ENCODE measurements around the gene LEP. TPM values are rescaled to one million over a fixed set of nuclear protein-coding genes. Genes with fewer than 3 reads are reported as not detected.

The LEP gene
- polyA plus RNA-seq, 1 of the 3 experiments (the other 2 are of a cell fraction), result not detected

DNA sequence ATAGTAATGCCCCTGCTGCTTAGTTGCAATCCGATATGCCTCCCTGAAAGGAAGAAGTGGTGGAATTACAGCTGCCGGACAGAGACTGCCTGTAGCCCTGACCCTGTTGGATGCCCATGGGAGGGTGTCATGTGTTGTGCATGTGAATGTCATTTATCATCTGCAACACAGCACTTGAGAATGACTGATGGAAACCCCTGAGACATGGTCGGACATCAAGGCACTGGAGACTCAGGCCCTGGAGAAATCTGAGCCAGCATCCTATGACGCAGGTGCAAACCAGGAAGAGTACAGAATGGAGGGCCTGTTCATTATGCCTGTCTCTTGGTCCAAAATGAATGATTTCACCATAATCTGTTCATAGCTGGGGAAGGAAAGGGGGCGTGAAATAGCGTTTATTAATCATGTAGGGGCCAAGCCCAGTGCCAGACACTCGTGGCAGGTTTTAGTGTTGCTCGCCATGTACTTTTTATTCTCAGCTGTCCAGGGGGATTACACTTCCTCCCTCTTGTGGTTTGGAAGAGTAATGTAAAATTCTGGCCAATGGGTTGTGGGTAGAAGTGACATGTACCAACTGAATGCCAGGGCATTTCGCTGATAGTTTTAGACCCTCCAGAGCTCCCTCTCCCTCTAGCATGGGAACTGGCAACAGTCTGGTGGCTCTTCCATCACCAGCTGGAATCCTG, 23.0 kb upstream of the LEP start:
- Histone ChIP-seq H3K27me3 (ENCODE audit: insufficient read depth) (no peaks in the 10 kb centered on the region), H3K4me1 (ENCODE audit: control insufficient read depth in 1 of 2, insufficient read depth in 2 of 2, low read depth in 1 of 2, low read length in 1 of 2) (peaks cover 14 to 24% of the 10 kb centered on the region in 2 experiments; a peak in 3 of 4 replicates), H3K4me3 (ENCODE audit: low read depth in 2 of 2, low read length in 1 of 2) (no peak overlapping the region), H3K36me3 (replicated peaks in 1 of 2; ENCODE audit: control insufficient read depth in 1 of 2, insufficient read depth in 2 of 2, low read length in 1 of 2) (no peaks in the 10 kb centered on the region), H3K9ac (no peak overlapping the region), H2AFZ (ENCODE audit: low read depth) (no peak overlapping the region), H3K9me2 (no peaks in the 10 kb centered on the region), H3K79me2 (ENCODE audit: insufficient read depth) (no peaks in the 10 kb centered on the region), H3K9me3 (no peaks in the 10 kb centered on the region), H3F3A (replicated peaks; ENCODE audit: insufficient read depth) (peaks cover 6% of the 10 kb centered on the region), H3K27ac (ENCODE audit: low read depth in 2 of 2, low read length in 1 of 2) (peak overlapping the region; percentile 1 to 39; a peak in 2 of 4 replicates), H3K4me2 (no peak overlapping the region), H4K20me1 (ENCODE audit: insufficient read depth) (no peaks in the 10 kb centered on the region)
- ChIA-PET POLR2A (no interaction called here), CTCF (interaction anchor here (0.6 to 17.6 kb wide), 16 partner anchors 10 to 870 kb away, joined by 3 to 444 read pairs (median 4); no protein-coding TSS in a partner anchor)
- DNase-seq, result peak; percentile 42
- 78% methylated on average over 9 of the region's 9 CpGs for WGBS (ENCODE audit: low lambda C conversion rate)
- no peak for TF ChIP-seq MEF2A (IDR thresholded peaks at IDR 0.05; ENCODE audit: borderline replicate concordance, low read depth)
- no peak for TF ChIP-seq YY1 (IDR thresholded peaks at IDR 0.05; ENCODE audit: low read depth)
- TF ChIP-seq TEAD4 (IDR thresholded peaks at IDR 0.05; ENCODE audit: borderline replicate concordance, insufficient read depth), result no peak
- TF ChIP-seq, protein P1, sequence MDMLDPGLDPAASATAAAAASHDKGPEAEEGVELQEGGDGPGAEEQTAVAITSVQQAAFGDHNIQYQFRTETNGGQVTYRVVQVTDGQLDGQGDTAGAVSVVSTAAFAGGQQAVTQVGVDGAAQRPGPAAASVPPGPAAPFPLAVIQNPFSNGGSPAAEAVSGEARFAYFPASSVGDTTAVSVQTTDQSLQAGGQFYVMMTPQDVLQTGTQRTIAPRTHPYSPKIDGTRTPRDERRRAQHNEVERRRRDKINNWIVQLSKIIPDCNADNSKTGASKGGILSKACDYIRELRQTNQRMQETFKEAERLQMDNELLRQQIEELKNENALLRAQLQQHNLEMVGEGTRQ (IDR thresholded peaks at IDR 0.05; ENCODE audit: borderline replicate concordance, low read depth, low read length), result no peak
- TF ChIP-seq POLR2AphosphoS5 (IDR thresholded peaks at IDR 0.05; ENCODE audit: low read depth, low read length), result no peak
- TF ChIP-seq GATA2 (CRISPR knock-in tag; IDR thresholded peaks at IDR 0.05), result no peak
- TF ChIP-seq SMC3 (IDR thresholded peaks at IDR 0.05; ENCODE audit: low read depth, low read length), result no peak
- TF ChIP-seq FOSL2 (IDR thresholded peaks at IDR 0.05; ENCODE audit: borderline replicate concordance, low read depth), result no peak
- no peak for TF ChIP-seq SIN3A (IDR thresholded peaks at IDR 0.05; ENCODE audit: borderline replicate concordance, low read depth, low read length)
- no peak for TF ChIP-seq RXRA (IDR thresholded peaks at IDR 0.05; ENCODE audit: borderline replicate concordance, low read depth)
- TF ChIP-seq GABPA (IDR thresholded peaks at IDR 0.05; ENCODE audit: low read depth), result no peak
- TF ChIP-seq RFX5 (IDR thresholded peaks at IDR 0.05; ENCODE audit: low read length), result no peak
- TF ChIP-seq TCF12 (IDR thresholded peaks at IDR 0.05), result peak; percentile 53
- TF ChIP-seq PBX3 (IDR thresholded peaks at IDR 0.05), result no peak
- TF ChIP-seq ELF1 (IDR thresholded peaks at IDR 0.05), result no peak
- TF ChIP-seq MXI1 (IDR thresholded peaks at IDR 0.05; ENCODE audit: low read depth, low read length), result no peak
- TF ChIP-seq NFIC (IDR thresholded peaks at IDR 0.05; ENCODE audit: borderline replicate concordance), result peak; percentile 25; the same call in 1 of the 2 replicates
- no peak for TF ChIP-seq JUND (IDR thresholded peaks at IDR 0.05)
- no peak for TF ChIP-seq FOXJ3 (CRISPR knock-in tag; IDR thresholded peaks at IDR 0.05)
- no peak for TF ChIP-seq TAF1 (IDR thresholded peaks at IDR 0.05; ENCODE audit: borderline replicate concordance, low read depth, low read length)
- no peak for TF ChIP-seq RCOR1 (IDR thresholded peaks at IDR 0.05; ENCODE audit: low read length)
- TF ChIP-seq, protein P2, sequence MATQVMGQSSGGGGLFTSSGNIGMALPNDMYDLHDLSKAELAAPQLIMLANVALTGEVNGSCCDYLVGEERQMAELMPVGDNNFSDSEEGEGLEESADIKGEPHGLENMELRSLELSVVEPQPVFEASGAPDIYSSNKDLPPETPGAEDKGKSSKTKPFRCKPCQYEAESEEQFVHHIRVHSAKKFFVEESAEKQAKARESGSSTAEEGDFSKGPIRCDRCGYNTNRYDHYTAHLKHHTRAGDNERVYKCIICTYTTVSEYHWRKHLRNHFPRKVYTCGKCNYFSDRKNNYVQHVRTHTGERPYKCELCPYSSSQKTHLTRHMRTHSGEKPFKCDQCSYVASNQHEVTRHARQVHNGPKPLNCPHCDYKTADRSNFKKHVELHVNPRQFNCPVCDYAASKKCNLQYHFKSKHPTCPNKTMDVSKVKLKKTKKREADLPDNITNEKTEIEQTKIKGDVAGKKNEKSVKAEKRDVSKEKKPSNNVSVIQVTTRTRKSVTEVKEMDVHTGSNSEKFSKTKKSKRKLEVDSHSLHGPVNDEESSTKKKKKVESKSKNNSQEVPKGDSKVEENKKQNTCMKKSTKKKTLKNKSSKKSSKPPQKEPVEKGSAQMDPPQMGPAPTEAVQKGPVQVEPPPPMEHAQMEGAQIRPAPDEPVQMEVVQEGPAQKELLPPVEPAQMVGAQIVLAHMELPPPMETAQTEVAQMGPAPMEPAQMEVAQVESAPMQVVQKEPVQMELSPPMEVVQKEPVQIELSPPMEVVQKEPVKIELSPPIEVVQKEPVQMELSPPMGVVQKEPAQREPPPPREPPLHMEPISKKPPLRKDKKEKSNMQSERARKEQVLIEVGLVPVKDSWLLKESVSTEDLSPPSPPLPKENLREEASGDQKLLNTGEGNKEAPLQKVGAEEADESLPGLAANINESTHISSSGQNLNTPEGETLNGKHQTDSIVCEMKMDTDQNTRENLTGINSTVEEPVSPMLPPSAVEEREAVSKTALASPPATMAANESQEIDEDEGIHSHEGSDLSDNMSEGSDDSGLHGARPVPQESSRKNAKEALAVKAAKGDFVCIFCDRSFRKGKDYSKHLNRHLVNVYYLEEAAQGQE (IDR thresholded peaks at IDR 0.05; ENCODE audit: low read depth, low read length), result no peak
- no peak for TF ChIP-seq FOXM1 (IDR thresholded peaks at IDR 0.05; ENCODE audit: low read depth)
- no peak for TF ChIP-seq CHD2 (IDR thresholded peaks at IDR 0.05; ENCODE audit: low read length, partially characterized antibody)
- TF ChIP-seq, protein P3, sequence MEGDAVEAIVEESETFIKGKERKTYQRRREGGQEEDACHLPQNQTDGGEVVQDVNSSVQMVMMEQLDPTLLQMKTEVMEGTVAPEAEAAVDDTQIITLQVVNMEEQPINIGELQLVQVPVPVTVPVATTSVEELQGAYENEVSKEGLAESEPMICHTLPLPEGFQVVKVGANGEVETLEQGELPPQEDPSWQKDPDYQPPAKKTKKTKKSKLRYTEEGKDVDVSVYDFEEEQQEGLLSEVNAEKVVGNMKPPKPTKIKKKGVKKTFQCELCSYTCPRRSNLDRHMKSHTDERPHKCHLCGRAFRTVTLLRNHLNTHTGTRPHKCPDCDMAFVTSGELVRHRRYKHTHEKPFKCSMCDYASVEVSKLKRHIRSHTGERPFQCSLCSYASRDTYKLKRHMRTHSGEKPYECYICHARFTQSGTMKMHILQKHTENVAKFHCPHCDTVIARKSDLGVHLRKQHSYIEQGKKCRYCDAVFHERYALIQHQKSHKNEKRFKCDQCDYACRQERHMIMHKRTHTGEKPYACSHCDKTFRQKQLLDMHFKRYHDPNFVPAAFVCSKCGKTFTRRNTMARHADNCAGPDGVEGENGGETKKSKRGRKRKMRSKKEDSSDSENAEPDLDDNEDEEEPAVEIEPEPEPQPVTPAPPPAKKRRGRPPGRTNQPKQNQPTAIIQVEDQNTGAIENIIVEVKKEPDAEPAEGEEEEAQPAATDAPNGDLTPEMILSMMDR (IDR thresholded peaks at IDR 0.05), result peak; percentile 35; the same call in 1 of the 2 replicates
- no peak for TF ChIP-seq ZBTB33 (IDR thresholded peaks at IDR 0.05; ENCODE audit: borderline replicate concordance, low read depth)

Data from SK-N-SH (cell line).